ENCODE results near the gene SOX4. TPM values are rescaled to one million over a fixed set of nuclear protein-coding genes. Genes with fewer than 3 reads are reported as not detected.
"Not testable (repeated sequence)": the region's sequence is repeated elsewhere in the genome, so short reads cannot be mapped to it uniquely, and the experiment has no call there.

The SOX4 gene
- total RNA-seq: 91.4 and 92.7 TPM in 2 replicates
- long read RNA-seq, full-length matches to known transcripts: 13 of 13 reads
- long read RNA-seq, partial matches to known transcripts: 0 of 13 reads
- long read RNA-seq, other reads (novel, unspliced or antisense): 0 of 13 reads

GRCh38 chr6:21593412-21593926 lies at the start of gene SOX4:
TSS of gene SOX4 (plus strand) at chr6:21593751. CDS start at chr6:21594535, 784 bp downstream.
- TF ChIP-seq, protein P1, sequence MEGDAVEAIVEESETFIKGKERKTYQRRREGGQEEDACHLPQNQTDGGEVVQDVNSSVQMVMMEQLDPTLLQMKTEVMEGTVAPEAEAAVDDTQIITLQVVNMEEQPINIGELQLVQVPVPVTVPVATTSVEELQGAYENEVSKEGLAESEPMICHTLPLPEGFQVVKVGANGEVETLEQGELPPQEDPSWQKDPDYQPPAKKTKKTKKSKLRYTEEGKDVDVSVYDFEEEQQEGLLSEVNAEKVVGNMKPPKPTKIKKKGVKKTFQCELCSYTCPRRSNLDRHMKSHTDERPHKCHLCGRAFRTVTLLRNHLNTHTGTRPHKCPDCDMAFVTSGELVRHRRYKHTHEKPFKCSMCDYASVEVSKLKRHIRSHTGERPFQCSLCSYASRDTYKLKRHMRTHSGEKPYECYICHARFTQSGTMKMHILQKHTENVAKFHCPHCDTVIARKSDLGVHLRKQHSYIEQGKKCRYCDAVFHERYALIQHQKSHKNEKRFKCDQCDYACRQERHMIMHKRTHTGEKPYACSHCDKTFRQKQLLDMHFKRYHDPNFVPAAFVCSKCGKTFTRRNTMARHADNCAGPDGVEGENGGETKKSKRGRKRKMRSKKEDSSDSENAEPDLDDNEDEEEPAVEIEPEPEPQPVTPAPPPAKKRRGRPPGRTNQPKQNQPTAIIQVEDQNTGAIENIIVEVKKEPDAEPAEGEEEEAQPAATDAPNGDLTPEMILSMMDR (conservative IDR thresholded peaks at IDR 0.05): no peak
- H3K9me3 Mint-ChIP-seq: no peaks in the 10 kb centered on the region

DNA sequence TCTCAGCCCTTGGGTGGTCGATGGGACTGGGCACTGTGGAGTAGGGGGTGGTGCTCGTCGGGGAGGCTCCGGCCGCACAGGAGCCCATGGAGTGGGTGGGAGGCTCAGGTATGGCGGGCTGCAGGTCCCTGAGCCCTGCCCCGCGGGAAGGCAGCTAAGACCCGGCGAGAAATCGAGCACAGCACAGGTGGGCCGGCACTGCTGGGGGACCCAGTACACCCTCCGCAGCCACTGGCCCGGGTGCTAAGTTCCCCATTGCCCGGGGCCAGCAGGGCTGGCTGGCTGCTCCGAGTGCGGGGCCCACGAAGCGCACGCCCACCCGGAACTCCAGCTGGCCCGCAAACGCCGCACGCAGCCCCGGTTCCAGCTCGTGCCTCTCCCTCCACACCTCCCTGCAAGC lies 41.3 kb upstream of the SOX4 start:
- not testable (repeated sequence) for H3K4me3 Mint-ChIP-seq; H3K27ac Mint-ChIP-seq (ENCODE audit: unreplicated experiment); H3K36me3 Mint-ChIP-seq (ENCODE audit: low read depth); H3K27me3 Mint-ChIP-seq (ENCODE audit: low read depth); DNase-seq (ENCODE audit: low read depth, low spot score); H3K4me1 Mint-ChIP-seq
- peaks cover 10% of the 10 kb centered on the region for H3K9me3 Mint-ChIP-seq

More at GRCh38 chr6:21593412-21593926, at the start of gene SOX4:
- H3K36me3 Mint-ChIP-seq (ENCODE audit: low read depth): peaks cover 18% of the 10 kb centered on the region
- peak within 1 kb of the TSS; percentile 98 for H3K27ac Mint-ChIP-seq (ENCODE audit: unreplicated experiment)
- H3K4me3 Mint-ChIP-seq: peak within 1 kb of the TSS; percentile 95
- H3K4me1 Mint-ChIP-seq: peaks cover 31% of the 10 kb centered on the region
- H3K27me3 Mint-ChIP-seq (ENCODE audit: low read depth): peaks cover 3% of the 10 kb centered on the region
- peak; percentile 90 for DNase-seq (ENCODE audit: low read depth, low spot score)

DNA sequence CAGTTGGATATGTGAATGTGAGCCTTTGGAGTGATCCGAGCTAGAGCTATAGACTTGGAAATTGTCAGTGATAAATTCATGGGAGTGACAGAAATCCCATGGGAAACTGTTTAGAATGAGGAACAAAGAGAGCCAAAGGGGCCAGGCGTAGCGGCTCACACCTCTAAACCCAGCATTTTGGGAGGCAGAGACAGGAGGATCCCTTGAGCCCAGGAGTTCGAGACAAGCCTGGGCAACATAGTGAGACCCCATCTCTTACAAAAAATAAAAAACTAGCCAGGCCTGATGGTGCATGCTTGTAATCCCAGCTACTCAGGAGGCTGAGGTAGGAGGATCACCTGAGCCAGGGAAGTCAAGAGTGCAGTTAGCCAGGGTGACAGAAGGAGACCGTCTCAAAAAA lies 39.3 kb upstream of the SOX4 start:
- Mint-ChIP-seq H3K36me3 (ENCODE audit: low read depth) (peaks cover 2% of the 10 kb centered on the region), H3K4me1 (no peaks in the 10 kb centered on the region), H3K27ac (ENCODE audit: unreplicated experiment) (no peak overlapping the region), H3K9me3 (peaks cover 7% of the 10 kb centered on the region), H3K4me3 (no peak overlapping the region), H3K27me3 (ENCODE audit: low read depth) (no peaks in the 10 kb centered on the region)
- DNase-seq (ENCODE audit: low read depth, low spot score): no peak
- TF ChIP-seq, protein P1 (conservative IDR thresholded peaks at IDR 0.05): no peak

- no peak for DNase-seq (ENCODE audit: low read depth, low spot score)
- no peaks in the 10 kb centered on the region for H3K27me3 Mint-ChIP-seq (ENCODE audit: low read depth)
- H3K36me3 Mint-ChIP-seq (ENCODE audit: low read depth): peaks cover 2% of the 10 kb centered on the region
- no peak overlapping the region for H3K27ac Mint-ChIP-seq (ENCODE audit: unreplicated experiment)
- TF ChIP-seq, protein P1 (conservative IDR thresholded peaks at IDR 0.05): no peak
- H3K9me3 Mint-ChIP-seq: peaks cover 4% of the 10 kb centered on the region
- H3K4me1 Mint-ChIP-seq: no peaks in the 10 kb centered on the region
- no peak overlapping the region for H3K4me3 Mint-ChIP-seq
Measured at GRCh38 chr6:21555197-21555596, 38.4 kb upstream of the SOX4 start.

- peaks cover 4% of the 10 kb centered on the region for H3K9me3 Mint-ChIP-seq
- no peaks in the 10 kb centered on the region for H3K36me3 Mint-ChIP-seq (ENCODE audit: low read depth)
- H3K4me1 Mint-ChIP-seq: no peaks in the 10 kb centered on the region
- TF ChIP-seq, protein P1 (conservative IDR thresholded peaks at IDR 0.05): no peak
- no peak for DNase-seq (ENCODE audit: low read depth, low spot score)
- H3K4me3 Mint-ChIP-seq: no peak overlapping the region
- H3K27ac Mint-ChIP-seq (ENCODE audit: unreplicated experiment): no peak overlapping the region
- no peaks in the 10 kb centered on the region for H3K27me3 Mint-ChIP-seq (ENCODE audit: low read depth)
Measured at GRCh38 chr6:21556511-21556910, 37.0 kb upstream of the SOX4 start.

DNA sequence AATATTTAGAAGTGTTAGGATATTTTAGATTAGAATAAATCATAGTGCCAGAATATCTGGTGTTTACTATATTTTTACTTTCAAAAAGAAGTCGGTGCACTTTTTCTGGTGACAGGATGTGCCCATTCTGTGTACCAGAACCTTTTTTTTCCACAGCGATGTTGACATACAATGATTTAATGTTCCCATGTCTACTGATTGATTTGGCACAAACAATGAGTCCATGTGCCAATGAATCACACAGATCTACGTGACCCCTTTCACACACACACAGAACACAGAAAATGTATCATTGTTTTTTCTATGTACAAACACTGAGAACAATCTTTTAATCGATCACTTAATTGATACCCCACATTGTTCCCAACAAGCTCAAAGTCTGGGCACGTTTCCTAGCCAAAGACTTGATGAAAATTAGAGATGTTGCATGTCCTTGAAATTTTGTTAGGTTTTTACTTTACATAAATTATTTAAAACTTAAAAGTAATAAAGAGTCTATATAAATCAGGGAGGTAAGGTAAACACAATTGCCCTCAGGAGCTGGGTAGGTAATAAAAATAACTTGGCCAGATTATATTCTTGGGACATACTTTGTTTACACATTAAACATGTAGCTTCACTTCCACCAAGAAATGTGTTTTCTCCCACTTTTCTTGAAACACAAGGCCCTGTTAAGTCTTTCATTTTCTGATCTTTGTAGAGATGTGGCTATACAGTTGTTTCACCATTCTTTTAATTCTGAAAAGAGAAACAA lies 36.4 kb upstream of the SOX4 start:
- no peak for DNase-seq (ENCODE audit: low read depth, low spot score)
- Mint-ChIP-seq H3K27ac (ENCODE audit: unreplicated experiment) (no peak overlapping the region), H3K36me3 (ENCODE audit: low read depth) (no peaks in the 10 kb centered on the region), H3K9me3 (peaks cover 4% of the 10 kb centered on the region), H3K4me1 (no peaks in the 10 kb centered on the region), H3K4me3 (no peak overlapping the region), H3K27me3 (ENCODE audit: low read depth) (no peaks in the 10 kb centered on the region)
- TF ChIP-seq, protein P1 (conservative IDR thresholded peaks at IDR 0.05): no peak
